Ecto neural progenitor cell (in vitro differentiated cells): ENCODE results near the gene GYPC.
"Not testable (repeated sequence)": the region's sequence is repeated elsewhere in the genome, so short reads cannot be mapped to it uniquely, and the experiment has no call there.

ENCODE experiments used
- DNase-seq: peaks from one replicate; pipeline ENCODE4 v3.0.0-alpha.2; 2018; ENCODE audit warnings: low spot score

Gene GYPC

DNA sequence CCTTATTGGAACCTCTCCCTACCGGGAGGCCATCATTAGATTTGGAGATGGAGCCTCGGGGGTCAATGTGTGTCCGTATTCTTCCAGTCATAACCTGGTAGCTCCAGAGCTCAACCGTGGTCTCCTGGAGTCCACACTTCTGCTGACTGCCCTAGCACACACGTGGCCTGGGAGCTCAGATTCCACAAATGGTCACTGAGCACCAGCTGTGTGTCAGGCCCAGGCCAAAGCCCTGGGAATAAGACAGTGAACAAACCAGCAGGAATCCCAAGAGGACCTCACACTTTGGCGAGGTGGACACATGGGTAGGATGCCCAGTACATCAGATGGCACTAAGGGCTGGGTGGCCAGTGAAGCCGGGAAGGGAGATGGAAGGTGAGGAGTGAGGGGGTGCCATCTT lies 15.5 kb downstream of the GYPC start:
- DNase-seq = no peak

DNA sequence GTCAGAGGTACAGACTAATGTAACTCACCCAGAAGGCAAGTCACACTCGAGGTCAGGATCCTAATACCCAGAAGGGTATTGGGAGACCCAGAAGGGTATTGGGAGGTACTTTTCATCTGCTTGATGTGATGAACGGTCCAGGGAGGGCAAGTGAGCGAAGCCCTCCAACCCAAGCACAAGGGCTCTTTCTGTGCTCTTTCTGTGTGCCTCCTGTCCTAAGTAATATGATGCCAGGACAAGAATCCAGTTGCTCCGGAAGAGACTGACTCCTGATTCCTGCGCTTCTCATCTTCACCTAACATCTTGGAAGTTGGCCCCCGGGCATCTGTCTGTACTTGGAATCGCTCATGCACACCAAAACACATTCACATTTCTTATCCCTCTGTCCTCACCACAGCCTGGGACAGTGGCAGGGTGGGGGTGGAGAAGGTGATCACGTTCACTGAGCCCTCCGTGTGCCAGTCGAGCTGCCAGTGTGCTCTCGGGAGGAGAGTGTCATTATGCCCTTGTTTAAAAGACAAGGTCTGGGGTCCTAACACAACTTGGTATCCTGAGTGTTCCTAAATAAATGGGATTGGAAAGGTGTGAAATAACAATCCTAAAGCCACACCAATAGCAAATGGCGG lies 17.1 kb downstream of the GYPC start:
- no peak for DNase-seq

DNA sequence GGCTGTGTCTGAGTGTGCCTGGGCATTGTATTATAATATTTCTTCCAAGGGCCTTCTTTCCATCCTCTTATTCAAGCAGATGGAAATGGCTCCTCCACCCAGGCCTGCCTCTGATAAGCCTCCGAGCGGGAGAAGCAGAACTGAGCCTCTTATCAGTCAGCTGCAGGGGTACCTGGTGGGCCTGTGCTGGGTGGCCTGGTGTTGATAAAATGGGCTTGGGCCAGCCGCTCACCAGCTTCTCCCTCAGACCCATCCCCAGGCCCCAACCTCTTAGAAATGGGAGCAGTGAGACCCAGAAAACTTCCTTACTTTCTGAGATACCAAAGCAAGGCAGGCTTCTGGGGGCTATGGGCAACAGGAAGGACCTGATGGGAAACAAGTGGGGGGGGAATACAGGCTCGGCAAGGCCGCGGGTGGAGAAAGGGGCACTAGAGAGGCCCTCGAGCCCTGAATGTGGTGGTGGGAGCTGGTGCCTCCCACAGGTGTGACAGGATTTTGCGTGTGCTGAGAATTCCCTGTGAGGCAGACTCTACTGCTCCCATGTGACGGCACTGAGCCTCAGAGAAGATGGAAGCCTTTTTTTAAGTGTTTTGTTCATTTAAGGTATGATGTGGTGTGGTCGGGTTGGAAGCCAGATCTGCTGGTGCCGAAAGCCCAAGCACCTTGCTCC lies 18.3 kb downstream of the GYPC start:
- DNase-seq = no peak

DNA sequence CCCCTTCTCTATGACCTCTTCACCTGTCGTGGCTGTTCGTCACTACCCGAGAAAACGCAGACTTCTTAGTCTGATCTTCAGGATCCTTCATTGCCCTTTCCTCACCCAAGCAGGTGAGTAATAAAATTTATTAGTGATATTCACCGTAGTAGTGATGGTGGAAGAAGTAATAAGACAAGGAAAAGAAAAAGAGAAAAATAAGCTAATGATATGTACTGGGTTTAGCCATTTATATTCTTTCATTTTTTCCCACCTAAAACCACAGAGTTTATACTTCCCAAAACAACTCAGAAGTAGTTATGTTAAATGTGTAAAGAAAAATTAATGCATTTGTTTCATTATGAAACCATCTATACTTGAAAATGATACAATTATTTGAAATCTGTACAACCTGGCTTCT lies 19.7 kb downstream of the GYPC start:
- DNase-seq = no peak

DNA sequence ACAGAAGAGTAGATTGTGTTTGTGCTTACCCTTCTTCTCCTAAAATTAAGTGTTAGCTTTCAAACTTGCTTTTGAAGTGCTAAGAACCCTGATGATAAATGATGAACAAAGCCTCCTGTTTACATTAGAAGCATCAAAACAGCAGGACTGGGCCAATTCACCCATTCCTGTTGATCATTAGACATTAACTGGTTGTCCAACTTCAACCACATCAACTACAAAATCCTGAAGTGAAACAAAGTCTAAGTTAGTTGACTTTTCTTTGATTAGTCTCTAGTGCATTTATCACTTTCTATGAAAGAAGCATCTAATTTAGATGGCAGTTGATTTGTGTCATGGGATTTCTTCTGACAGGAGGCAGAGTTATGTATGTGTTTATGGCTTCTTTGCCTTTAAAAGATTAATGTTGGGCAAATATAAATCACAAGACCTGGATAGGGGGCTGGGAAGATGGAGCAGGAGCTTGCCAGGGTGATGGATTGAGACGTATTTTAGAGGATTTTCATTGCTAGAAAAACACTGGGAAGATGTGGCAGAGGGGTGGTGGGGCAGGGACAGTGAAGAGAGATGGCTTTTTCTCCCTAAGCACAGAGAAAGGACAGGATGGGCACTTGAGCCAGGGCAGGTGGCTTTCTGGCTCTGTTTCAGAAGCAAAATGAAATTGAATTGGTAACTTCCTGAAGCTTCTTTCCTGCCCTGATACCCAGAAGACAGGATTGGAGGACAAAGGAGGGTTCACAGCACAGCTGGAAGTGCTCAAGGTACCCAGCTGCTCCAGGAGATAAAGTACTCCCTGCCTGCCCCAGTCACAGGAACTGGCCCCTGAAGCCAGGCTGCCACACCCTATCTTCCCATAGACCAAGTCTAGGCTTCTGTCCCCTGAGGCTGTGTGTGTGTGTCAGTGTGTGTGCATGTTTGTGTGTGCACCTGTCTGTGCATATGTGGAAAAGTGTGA lies 20.5 kb downstream of the GYPC start:
- DNase-seq = no peak

DNA sequence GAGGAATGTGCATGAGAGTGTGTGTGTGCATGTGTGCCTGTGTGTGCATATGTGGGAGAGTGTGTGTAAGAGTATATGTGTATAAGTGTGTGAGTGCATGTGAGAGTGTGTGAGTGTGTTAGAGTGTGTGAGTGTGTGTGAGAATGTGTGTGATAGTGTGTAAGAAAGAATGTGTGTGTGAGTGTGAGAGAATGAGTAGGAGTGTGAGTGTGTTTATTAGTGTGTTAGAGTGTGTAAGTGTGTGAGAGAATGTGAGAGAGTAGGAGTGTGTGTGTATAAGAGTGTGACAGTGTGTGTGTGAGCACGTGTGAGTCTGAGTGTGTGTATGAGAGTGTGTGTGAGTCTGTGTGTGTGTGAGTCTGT lies 21.2 kb downstream of the GYPC start:
- DNase-seq = no peak

DNA sequence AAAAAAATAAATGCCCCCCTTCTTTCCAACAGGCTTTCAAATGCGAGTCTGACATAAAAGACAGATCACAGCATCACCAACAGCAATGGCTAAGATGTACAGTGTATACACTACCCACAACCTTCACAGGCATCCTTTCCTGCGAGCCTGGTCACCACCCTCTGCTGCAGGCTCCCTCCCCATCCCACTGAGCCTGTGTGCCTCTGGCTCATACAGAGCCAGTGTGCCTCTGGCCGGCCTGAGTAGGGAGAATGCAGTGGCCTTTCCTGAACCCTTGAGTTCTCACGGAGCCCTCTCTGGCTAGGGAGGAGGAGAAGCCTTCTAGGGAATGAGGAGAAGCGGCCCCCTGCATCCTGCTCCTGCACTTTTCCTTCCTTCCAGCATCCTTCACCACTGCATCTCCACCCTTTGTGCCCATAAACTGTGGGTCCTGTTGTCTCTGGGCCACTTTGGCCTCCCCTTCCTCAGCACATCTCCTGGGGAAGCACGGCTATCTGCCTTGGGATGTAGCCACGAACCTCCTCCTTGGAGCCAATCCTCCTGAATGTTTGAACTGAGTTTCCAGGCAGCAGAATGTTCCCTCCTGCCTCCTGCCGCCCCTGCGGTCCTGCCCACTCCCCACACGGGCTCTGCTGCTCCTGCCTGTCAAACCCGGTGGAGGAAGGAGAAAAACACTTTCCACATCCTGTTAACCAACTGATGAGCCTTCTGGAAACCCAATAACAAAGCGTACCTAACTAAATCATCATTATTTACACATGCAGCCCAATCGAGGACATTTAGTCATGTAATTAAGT lies 22.5 kb downstream of the GYPC start:
- no peak for DNase-seq

DNA sequence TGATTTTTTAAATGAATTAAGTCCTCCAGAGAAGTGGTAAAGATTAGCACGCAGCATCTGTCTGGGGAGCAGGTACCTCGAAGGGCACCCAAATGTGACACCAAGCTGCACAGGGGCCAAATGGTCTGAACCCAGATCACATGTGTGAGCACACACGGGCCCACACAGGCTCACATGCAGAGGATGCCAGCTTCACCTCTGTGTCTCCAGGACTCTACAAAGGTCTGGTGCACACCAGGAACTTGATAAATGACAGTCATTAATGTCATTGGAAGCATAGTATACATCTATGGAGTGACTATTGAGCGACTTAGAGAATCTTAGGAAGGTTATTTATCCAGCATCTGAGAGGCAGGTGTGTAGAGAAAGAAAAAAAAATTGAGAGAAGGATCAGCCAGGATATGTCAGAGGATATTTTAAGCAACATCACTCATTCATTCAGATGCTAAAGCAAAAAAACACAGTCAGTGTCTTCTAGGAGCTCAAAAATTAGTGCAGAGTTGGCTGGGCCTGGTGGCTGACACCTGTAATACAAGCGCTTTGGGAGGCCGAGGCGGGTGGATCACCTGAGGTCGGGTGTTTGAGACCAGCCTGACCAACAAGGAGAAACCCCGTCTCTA lies 23.2 kb downstream of the GYPC start:
- DNase-seq = no peak

DNA sequence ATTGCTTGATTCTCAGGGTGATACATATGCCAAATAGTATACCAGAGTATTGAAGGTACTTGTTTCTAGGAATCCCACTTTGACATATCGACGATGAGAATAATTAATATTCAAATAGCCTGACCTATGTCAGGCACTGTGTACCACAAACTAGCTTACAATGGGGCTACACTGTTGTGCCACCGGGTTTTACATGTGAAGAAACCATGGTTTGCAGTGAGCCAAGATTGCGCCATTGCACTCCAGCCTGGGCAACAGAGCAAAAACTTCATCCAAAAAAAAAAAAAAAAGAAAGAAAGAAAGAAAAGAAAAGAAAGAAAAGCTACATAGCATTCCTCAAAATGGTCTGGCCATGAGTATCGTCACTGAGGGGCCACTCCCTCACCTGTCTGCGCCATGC lies 25.5 kb downstream of the GYPC start:
- no peak for DNase-seq

DNA sequence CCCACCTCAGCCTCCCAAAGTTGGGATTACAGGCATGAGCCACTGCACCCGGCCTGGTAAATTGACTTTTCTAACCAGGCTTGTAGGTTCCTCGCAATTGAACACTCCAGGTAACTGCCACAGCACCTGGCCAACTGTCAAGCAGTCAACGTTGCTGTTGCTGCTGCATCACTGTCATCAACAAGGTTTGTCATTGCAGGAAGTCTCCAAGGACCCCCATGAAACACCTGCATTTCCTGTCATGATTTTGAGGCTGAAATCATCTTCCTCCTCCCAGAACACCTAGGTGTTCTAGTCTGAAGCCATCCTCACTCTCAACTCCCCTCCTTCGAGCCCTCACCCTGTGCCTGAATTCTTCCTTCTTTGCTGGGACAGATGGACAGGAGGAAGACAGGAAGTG lies 29.7 kb downstream of the GYPC start:
- DNase-seq = no peak

DNA sequence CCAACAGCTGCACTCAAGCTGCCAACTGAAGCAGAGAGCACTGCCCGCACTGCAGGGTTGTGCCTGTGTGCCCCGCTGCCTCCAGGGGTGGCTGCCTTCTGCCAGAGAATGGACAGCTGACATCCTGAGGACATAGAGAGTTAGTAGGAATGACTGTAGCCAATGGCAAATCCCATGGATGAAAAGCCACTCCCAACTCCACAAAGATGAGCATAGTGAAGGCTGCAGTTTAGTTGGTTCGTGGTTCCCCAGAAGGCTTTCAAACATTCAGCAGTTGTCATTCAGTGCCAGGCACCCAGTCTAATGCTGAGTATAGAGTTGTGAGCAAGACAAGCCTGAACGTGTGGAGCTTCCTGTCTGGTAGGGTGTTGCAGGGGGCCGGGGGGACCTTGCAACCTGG lies 30.3 kb downstream of the GYPC start:
- DNase-seq = no peak

DNA sequence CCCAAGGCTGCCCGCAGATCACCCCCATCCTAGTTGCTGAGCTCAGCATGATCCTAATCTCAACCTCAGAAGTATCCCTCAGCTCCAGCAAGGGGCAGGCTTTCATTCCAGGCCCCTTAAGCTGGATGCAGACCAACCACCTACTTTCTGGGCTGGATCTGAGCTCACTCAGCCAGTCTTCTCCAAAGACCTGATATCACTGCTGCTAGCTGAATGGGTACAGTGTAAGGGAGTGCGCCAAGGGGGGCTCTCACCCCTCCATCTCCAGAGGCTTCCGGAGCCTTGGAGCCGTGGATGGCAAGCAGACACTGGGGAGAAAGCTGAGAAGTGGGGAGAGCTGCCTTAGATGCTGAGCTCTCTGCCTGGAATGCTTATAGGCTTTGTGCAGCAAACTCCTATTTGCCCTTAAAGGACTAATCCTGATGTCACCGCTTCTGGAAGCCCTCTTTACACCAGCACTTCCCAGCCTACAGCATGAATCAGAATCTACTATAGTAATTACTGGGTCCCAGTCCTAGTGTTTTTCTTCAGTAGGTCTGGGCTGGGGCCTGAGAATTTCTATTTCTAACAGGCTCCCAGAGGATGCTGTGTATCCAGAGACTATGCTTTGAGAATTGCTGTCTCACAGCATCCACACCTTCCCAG lies 31.0 kb downstream of the GYPC start:
- no peak for DNase-seq

DNA sequence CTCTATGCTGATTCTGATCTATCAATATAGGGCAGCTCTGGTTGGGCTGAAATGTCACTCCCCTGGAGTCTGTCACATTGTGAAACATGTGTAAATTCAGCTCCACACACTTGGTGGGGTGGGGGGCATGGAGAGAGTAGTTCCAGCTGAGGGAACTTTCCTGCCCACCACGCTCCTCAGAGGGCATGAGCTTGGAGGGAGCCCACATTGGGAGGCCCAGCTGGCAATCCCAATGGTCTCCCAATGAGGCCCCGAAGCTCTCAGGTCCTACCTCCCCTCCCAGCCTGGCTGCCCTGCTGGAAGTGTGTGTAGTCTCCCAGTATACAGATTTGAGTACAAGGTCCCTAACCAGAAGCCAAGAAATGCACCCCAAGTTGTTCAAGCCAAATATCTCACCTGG lies 31.5 kb downstream of the GYPC start:
- DNase-seq = no peak

DNA sequence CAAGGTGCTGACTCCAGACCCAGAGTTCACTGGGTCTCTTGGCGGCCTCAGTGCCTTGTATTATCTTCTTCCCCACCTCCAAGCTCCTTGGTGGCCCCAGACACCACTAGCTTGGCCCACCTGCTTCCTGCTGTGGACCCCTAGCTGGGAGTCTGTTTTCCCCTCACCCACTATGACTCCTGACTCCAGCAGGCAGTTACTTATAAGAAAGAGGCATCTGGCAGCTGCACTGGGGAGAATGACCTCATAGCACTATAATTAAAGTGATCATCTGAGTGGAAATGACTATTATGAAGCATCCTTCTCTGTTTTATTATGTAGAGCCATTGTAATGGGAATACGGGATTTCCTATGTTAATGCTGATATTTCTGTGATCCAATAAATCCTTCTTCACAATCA lies 32.6 kb downstream of the GYPC start:
- DNase-seq = not testable (repeated sequence)

DNA sequence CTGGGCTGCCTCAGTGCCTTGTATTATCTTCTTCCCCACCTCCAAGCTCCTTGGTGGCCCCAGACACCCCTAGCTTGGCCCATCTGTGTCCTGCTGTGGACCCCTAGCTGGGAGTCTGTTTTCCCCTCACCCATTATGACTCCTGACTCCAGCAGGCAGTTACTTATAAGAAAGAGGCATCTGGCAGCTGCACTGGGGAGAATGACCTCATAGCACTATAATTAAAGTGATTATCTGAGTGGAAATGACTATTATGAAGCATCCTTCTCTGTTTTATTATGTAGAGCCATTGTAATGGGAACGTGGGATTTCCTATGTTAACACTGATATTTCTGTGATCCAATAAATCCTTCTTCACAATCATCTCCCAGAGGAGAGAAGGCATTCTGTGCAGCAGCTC lies 36.3 kb downstream of the GYPC start:
- DNase-seq = not testable (repeated sequence)

DNA sequence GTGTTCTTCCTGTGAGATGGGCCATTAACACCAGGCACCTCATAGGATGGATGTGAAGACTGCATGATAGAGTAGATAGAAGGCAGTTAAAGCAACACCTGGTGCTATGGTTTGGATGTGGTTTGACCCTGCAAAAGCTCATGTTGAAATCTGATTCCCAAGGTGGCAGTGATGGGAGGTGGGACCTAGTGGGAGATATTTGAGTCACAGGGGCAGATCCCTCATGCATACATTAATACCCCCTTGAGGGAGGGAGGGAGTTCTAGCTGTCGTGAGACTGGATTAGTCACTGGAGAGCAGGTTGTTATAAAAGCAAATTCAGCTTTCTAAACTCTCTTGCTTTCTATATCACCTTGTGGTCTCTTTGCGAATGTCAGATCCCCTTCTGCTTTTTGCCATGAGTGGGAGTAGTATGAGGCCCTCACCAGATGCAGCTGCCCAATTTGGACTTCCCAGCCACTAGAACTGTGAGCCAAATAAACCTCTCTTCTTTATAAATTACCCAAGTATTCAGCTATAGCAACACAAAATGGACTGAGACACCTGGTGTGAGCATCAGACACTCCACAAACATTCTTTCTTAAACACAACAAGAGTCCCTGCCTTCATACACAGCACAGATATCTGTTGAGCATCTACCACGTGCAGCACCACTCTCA lies 37.1 kb downstream of the GYPC start:
- DNase-seq = not testable (repeated sequence)

DNA sequence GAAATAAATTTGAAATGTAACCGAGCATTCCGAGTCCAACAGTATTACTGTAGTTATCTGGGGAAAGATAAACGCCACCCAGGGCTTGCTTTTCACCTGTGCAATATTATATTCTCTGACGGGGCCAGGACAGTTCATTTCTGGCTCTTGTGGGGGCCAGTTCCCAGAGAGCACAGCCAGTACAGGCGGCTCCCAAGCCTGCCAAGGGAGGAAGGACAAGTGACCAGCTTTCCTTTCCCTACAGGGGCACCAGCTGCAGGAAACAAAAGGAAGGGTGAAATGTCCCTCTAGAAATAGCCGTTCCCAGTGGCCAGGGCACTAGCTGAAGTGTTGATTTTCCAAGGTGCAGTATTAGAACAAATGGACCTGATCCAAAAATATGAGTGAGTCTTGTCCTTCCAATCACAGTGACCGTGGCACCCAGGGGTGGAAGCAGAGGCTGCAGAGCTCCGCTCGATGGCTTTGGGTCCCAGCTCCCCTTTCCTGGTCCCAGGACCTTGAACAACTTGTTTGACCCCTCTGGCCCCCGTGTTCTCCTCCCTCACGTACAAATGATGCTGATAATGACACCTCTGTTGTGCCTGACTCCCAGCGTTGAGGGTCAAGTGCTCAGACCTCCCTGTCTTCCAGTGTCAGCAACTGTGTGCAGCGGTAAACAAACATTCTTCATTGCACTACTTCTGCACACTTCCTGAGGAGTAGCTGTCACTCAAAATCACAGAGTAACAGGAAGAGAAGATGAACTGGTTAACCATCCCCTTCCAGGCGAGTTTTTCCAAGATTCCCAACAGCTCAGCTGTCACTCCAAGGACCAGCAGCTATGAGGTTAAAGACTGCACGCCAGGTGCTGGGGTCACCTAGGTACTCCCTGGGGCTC lies 40.9 kb downstream of the GYPC start:
- no peak for DNase-seq

DNA sequence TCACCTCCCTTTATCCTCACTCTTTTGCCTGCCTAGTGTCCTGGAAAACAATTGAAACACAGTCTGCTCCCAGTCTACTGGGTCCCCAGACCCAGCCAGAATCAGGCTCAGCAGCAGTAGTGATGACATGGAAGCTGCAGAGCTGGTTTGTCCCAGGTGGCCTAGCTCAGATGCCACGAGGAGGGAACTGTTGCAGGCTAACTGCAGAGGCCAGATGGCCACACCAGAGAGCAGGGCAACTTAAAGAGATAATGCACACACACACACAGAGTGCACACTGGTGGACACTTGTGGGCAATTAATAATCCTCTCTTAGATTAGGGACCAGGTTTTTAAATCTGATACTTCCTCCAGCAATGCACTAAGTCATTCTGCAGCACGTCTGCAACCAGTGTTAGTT lies 42.4 kb downstream of the GYPC start:
- DNase-seq = no peak

DNA sequence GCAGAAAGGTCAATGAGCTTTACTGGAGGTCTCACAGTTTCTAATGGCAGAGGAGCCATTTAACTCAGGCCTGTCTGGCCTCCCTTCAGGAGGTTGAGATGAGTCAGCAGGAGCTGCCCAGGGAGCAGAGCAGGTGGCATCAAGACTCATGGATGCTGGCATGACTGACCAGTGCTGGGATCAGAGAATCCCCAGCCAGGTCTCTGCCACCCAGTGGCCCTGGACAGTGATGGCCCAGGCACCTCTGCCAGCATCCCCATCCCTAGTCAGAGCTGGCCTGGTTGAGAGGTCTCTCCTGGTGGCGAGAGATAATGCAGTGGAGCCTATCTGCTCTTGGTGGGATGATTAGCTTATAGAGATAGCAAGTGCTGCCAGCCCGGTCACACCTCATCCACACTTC lies 43.1 kb downstream of the GYPC start:
- no peak for DNase-seq
